Tibial artery (tissue), 4 donors: ENCODE measurements around the gene MSANTD4.

ENCODE experiments used
- DNase-seq, 2 donors: peaks; one replicate each; pipeline ENCODE4 v3.0.0-alpha.2; 2019
- H3K27ac ChIP-seq, 2 donors: fragments of 200-600 bp; sonication (generic) in 1 of 2; 1 replicate in 1 of 2; 2 replicates in 1 of 2; pipeline ENCODE4 v1.5.1; 2018 to 2019; ENCODE audit warnings: mild to moderate bottlenecking in 1 of 2
- H3K27me3 ChIP-seq, 2 donors: fragments of 200-600 bp; sonication (generic) in 1 of 2; one replicate each; pipeline versions ENCODE4 v1.5.1 to v1.6.0; 2016 to 2019
- H3K36me3 ChIP-seq, 3 donors: fragments of 200-600 bp; sonication (generic) in 2 of 3; one replicate each; pipeline ENCODE4 v1.5.1; 2016 to 2019; ENCODE audit warnings: mild to moderate bottlenecking in 2 of 3
- H3K4me1 ChIP-seq, 4 donors: fragments of 200-600 bp; sonication (generic) in 2 of 4; 1 replicate in 3 of 4; 2 replicates in 1 of 4; pipeline ENCODE4 v1.5.1; 2016 to 2019
- H3K4me3 ChIP-seq, 2 donors: fragments of 200-600 bp; sonication (generic) in 1 of 2; 1 replicate in 1 of 2; 2 replicates in 1 of 2; pipeline ENCODE4 v1.5.1; 2018 to 2019; ENCODE audit warnings: mild to moderate bottlenecking in 2 of 2
- H3K9me3 ChIP-seq, 3 donors: fragments of 200-600 bp; sonication (generic) in 1 of 3; one replicate each; pipeline ENCODE4 v1.5.1; 2016 to 2019
- intact Hi-C: fragments of 100-400 bp; cut with DNase I; formaldehyde crosslinking; loops from one replicate; pipeline ENCODE4 v1.15.0; 2023; ENCODE audit warnings: low total_unique reads
- TF ChIP-seq, protein P1 (sequence below), 2 experiments: fragments of 200-600 bp in 1 of 2; fragments of 450-650 bp in 1 of 2; IDR thresholded peaks; one replicate each; pipeline ENCODE4 v1.5.1; 2017 to 2019; ENCODE audit warnings: antibody characterized with exemption in 2 of 2, mild to moderate bottlenecking in 1 of 2, moderate library complexity in 1 of 2

The MSANTD4 gene

DNA sequence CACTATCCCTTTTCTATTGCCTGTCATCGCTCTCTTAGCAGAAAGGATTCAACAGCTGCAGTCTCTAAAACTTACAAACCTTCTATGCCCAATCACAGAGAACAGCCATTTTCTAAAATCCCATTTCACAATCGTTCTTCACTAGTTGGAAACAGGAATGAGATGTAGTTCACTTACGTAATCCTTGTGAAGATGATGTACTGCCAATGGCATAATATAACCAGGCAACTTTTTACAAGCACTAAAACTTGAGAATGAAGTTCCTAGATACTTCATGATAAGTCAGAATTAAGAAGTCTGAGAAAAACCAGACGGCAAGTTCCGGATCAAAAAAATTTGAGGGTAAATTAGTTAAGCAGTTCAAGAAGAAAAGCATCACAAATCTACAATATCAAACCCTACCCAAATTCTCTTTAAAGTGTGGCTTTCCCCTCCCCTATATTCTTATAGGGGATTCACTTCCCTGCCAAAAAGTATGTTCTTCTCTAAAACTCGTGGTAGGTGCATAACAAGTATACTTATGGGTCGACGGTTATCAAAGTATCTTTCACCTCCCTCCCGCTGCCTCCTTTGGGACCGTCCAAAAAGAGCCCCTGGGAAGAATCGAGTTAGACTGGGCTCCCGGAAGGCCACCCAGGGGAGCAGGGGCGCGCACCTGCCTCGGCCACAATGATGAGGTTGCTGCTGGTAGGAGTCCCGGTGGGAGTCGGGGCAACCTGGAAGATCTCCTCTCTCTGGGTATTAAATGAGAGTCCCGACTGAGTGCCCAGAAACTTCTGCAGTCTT is 666 bp downstream of the MSANTD4 start:
- Histone ChIP-seq H3K9me3 (no peaks in the 10 kb centered on the region), H3K27ac (peak overlapping the region; percentile 70 to 81), H3K4me3 (peak overlapping the region; percentile 69 to 87), H3K36me3 (no peaks in the 10 kb centered on the region), H3K4me1 (peaks cover 0 to 41% (median 19%) of the 10 kb centered on the region in 4 donors), H3K27me3 (no peaks in the 10 kb centered on the region)
- TF ChIP-seq, protein P1, sequence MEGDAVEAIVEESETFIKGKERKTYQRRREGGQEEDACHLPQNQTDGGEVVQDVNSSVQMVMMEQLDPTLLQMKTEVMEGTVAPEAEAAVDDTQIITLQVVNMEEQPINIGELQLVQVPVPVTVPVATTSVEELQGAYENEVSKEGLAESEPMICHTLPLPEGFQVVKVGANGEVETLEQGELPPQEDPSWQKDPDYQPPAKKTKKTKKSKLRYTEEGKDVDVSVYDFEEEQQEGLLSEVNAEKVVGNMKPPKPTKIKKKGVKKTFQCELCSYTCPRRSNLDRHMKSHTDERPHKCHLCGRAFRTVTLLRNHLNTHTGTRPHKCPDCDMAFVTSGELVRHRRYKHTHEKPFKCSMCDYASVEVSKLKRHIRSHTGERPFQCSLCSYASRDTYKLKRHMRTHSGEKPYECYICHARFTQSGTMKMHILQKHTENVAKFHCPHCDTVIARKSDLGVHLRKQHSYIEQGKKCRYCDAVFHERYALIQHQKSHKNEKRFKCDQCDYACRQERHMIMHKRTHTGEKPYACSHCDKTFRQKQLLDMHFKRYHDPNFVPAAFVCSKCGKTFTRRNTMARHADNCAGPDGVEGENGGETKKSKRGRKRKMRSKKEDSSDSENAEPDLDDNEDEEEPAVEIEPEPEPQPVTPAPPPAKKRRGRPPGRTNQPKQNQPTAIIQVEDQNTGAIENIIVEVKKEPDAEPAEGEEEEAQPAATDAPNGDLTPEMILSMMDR (IDR thresholded peaks at IDR 0.05): no peak
- intact Hi-C loops: loop anchor here (5.0 kb wide), 1 partner anchor 56 kb away; the partner anchor contains the start of genes AASDHPPT and KBTBD3
- no peak for DNase-seq

DNA sequence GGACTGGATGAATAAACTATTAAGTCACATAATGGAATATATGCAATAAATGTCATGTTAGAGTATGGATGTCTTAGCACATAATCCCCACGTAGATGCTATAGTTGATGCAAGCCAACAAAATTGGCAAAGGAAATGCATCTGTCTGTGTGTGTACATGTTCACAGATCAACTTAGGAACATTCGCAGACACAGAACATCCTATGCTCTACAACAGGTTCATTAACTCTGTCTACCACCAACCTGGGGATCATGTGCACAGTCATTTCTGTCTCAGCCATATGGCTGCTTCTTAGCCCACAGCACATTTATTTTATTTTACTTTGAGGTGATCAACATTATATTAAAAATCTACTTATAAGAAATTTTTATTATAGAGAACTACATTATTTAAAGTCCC is 4.9 kb downstream of the MSANTD4 start:
- H3K36me3 ChIP-seq: no peaks in the 10 kb centered on the region
- no peak overlapping the region for H3K27ac ChIP-seq
- H3K4me1 ChIP-seq: peaks cover 0 to 46% (median 21%) of the 10 kb centered on the region in 4 donors
- intact Hi-C loops: no loop called here
- no peak for DNase-seq
- H3K4me3 ChIP-seq: no peak overlapping the region
- no peaks in the 10 kb centered on the region for H3K9me3 ChIP-seq
- TF ChIP-seq, protein P1 (IDR thresholded peaks at IDR 0.05): no peak
- H3K27me3 ChIP-seq: no peaks in the 10 kb centered on the region

DNA sequence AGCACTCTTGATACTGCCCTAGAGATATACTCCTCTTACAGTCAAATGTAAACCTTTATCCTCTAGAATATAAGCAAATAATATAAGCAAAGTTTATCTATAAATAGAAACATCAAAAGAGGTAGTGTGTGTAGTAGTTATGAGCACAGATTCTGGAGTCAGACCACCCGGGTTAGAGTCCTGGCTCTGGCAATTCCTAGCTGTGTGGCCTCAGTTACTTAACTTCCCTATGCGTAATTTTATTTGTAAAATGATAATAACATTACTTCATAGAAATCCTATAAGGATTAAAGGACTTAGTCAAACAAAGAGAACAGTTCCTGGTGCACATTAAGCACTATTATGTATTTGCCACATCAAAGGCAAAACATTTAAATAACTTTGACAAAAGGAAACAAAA is 7.0 kb downstream of the MSANTD4 start:
- no peaks in the 10 kb centered on the region for H3K27me3 ChIP-seq
- peaks cover 0 to 45% (median 13%) of the 10 kb centered on the region in 4 donors for H3K4me1 ChIP-seq
- H3K36me3 ChIP-seq: peaks cover 7 to 8% (median 7%) of the 10 kb centered on the region in 3 donors
- H3K27ac ChIP-seq: no peak overlapping the region
- no peak for DNase-seq
- no peak overlapping the region for H3K4me3 ChIP-seq
- TF ChIP-seq, protein P1 (IDR thresholded peaks at IDR 0.05): no peak
- intact Hi-C loops: no loop called here
- no peaks in the 10 kb centered on the region for H3K9me3 ChIP-seq

GRCh38 chr11:106014620-106015019 is 7.4 kb downstream of the MSANTD4 start:
- TF ChIP-seq, protein P1 (IDR thresholded peaks at IDR 0.05): no peak
- Histone ChIP-seq H3K27me3 (no peaks in the 10 kb centered on the region), H3K27ac (no peak overlapping the region), H3K4me1 (peaks cover 0 to 40% (median 10%) of the 10 kb centered on the region in 4 donors), H3K4me3 (no peak overlapping the region), H3K9me3 (no peaks in the 10 kb centered on the region), H3K36me3 (peaks cover 10 to 12% (median 11%) of the 10 kb centered on the region in 3 donors)
- intact Hi-C loops: no loop called here
- DNase-seq: no peak

- TF ChIP-seq, protein P1 (IDR thresholded peaks at IDR 0.05): no peak
- Histone ChIP-seq H3K36me3 (peaks cover 16 to 18% (median 16%) of the 10 kb centered on the region in 3 donors), H3K4me1 (peaks cover 0 to 37% (median 9%) of the 10 kb centered on the region in 4 donors), H3K27me3 (no peaks in the 10 kb centered on the region), H3K9me3 (no peaks in the 10 kb centered on the region), H3K27ac (no peak overlapping the region), H3K4me3 (no peak overlapping the region)
- intact Hi-C loops: no loop called here
- no peak for DNase-seq
Measured at GRCh38 chr11:106014035-106014434, 8.0 kb downstream of the MSANTD4 start.
